Lower leg skin (tissue), 3 donors: Measurements from ENCODE around the gene KLRC2.

Source experiments
- POLR2A ChIP-seq, 2 donors: fragments of 450-650 bp; IDR thresholded peaks; one replicate each; pipeline ENCODE4 v1.6.1; 2016 to 2017; ENCODE audit warnings: antibody characterized with exemption in 2 of 2, mild to moderate bottlenecking in 1 of 2, moderate library complexity in 1 of 2
- TF ChIP-seq, protein P1 (sequence below), 3 donors: fragments of 450-650 bp; IDR thresholded peaks; one replicate each; pipeline ENCODE4 v1.5.1; 2016; ENCODE audit warnings: antibody characterized with exemption in 3 of 3, mild to moderate bottlenecking in 3 of 3, moderate library complexity in 2 of 3

DNA sequence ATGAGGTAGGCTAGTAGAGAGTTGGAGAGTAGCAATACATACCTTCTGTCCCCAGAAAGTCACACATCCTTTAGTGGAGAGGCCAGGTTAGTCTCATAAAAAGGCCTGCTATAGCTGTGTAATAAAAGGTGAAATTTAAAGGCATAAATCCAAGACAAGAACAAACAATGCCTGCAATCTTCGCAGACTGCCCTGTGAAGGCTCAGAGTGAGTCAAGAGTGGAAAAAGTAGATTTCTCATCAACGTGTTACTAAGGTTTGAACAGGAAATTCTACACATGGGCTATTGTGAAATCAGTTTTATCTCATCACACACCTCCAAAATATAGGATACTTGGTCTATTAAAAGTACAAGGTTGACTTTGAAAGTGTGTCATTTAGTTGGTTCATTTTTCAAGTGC, 17.3 kb upstream of the KLRC2 start, which contains the start of gene KLRC1:
- TF ChIP-seq POLR2A (IDR thresholded peaks at IDR 0.05), result no peak
- TF ChIP-seq, protein P1, sequence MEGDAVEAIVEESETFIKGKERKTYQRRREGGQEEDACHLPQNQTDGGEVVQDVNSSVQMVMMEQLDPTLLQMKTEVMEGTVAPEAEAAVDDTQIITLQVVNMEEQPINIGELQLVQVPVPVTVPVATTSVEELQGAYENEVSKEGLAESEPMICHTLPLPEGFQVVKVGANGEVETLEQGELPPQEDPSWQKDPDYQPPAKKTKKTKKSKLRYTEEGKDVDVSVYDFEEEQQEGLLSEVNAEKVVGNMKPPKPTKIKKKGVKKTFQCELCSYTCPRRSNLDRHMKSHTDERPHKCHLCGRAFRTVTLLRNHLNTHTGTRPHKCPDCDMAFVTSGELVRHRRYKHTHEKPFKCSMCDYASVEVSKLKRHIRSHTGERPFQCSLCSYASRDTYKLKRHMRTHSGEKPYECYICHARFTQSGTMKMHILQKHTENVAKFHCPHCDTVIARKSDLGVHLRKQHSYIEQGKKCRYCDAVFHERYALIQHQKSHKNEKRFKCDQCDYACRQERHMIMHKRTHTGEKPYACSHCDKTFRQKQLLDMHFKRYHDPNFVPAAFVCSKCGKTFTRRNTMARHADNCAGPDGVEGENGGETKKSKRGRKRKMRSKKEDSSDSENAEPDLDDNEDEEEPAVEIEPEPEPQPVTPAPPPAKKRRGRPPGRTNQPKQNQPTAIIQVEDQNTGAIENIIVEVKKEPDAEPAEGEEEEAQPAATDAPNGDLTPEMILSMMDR (IDR thresholded peaks at IDR 0.05), result no peak
